Caco-2 (cell line): ENCODE results near the gene FAM53A. TPM values are rescaled to one million over a fixed set of nuclear protein-coding genes. Genes with fewer than 3 reads are reported as not detected.

ENCODE experiments used
- BruUV-seq: library from RNA; stranded (reverse); fragments of 400-500 nt; replicated peaks from 2 replicates; lab custom pipeline; 2021; lab: Mats Ljungman, UMichigan
- CTCF ChIA-PET: fragments of 300-600 bp; sonication (Branson Sonifier 250); formaldehyde crosslinking; loops from one replicate; lab custom pipeline; 2022; ENCODE audit warnings: antibody characterized with exemption; lab: Charles Lee
- POLR2A ChIA-PET: fragments of 300-600 bp; sonication (Branson Sonifier 250); formaldehyde crosslinking; loops from one replicate; lab custom pipeline; 2022; ENCODE audit warnings: antibody characterized with exemption; lab: Charles Lee
- DNase-seq, 2 experiments: peaks; one replicate each; pipeline versions ENCODE4 v3.0.0 to v3.0.0-alpha.2; 2020 to 2022
- H3K27me3 ChIP-seq: replicated peaks from 2 replicates; pipeline ENCODE4 v1.6.0; 2011; ENCODE audit warnings: low read length; ENCODE audit not compliant: control insufficient read depth, insufficient read depth
- H3K36me3 ChIP-seq: 2 replicates; pipeline ENCODE4 v1.5.1; 2011; ENCODE audit warnings: low read length; ENCODE audit not compliant: control insufficient read depth, insufficient read depth
- H3K4me1 ChIP-seq: fragments of 250-450 bp; sonication (Bioruptor Pico); 2 replicates; pipeline ENCODE4 v1.5.1; 2020; ENCODE audit warnings: mild to moderate bottlenecking
- H3K4me3 ChIP-seq: 2 replicates; pipeline ENCODE4 v1.5.1; 2011; ENCODE audit warnings: low read depth, mild to moderate bottlenecking, control low read depth, low read length
- H3K9me3 ChIP-seq: fragments of 250-450 bp; sonication (Bioruptor Pico); 2 replicates; pipeline ENCODE4 v1.5.1; 2020; ENCODE audit warnings: mild to moderate bottlenecking, moderate library complexity
- H3K27ac Mint-ChIP-seq: one replicate; pipeline ENCODE4 v1.8.0; 2022; ENCODE audit warnings: mixed read lengths; ENCODE audit not compliant: unreplicated experiment
- H3K27me3 Mint-ChIP-seq: one replicate; pipeline ENCODE4 v1.8.0; 2022; ENCODE audit warnings: mixed read lengths; ENCODE audit not compliant: insufficient read depth, unreplicated experiment
- H3K36me3 Mint-ChIP-seq: one replicate; pipeline ENCODE4 v1.8.0; 2022; ENCODE audit warnings: mild to moderate bottlenecking, mixed read lengths; ENCODE audit not compliant: insufficient read depth, unreplicated experiment
- H3K4me1 Mint-ChIP-seq: one replicate; pipeline ENCODE4 v1.8.0; 2022; ENCODE audit warnings: low read depth, mixed read lengths; ENCODE audit not compliant: unreplicated experiment
- H3K4me3 Mint-ChIP-seq: one replicate; pipeline ENCODE4 v1.8.0; 2022; ENCODE audit warnings: mild to moderate bottlenecking, moderate library complexity, mixed read lengths; ENCODE audit not compliant: unreplicated experiment
- H3K9me3 Mint-ChIP-seq: one replicate; pipeline ENCODE4 v1.8.0; 2022; ENCODE audit warnings: mixed read lengths; ENCODE audit not compliant: unreplicated experiment
- intact Hi-C: fragments of 100-400 bp; cut with micrococcal nuclease; formaldehyde crosslinking; loops from one replicate; pipeline ENCODE4 v1.10.0; 2022; ENCODE audit not compliant: unreplicated experiment
- total RNA-seq: library from RNA; stranded (reverse); gene quantifications from 2 replicates; pipeline ENCODE4 v1.2.3, GENCODE V29; 2022
- TF ChIP-seq, protein P1 (sequence below), 2 experiments: fragments of 200-600 bp in 1 of 2; IDR thresholded peaks; 1 replicate in 1 of 2; 2 replicates in 1 of 2; pipeline versions ENCODE4 v1.5.1 to v1.8.0; 2011 to 2022; ENCODE audit warnings: antibody characterized with exemption in 1 of 2, control low read depth in 1 of 2, inconsistent platforms in 1 of 2, low read depth in 1 of 2, low read length in 1 of 2, mild to moderate bottlenecking in 1 of 2, moderate library complexity in 1 of 2; ENCODE audit not compliant: insufficient read depth in 1 of 2, severe bottlenecking in 1 of 2, unreplicated experiment in 1 of 2

The FAM53A gene
- total RNA-seq, 1 experiment from 2014 or later = 4.1 TPM

DNA sequence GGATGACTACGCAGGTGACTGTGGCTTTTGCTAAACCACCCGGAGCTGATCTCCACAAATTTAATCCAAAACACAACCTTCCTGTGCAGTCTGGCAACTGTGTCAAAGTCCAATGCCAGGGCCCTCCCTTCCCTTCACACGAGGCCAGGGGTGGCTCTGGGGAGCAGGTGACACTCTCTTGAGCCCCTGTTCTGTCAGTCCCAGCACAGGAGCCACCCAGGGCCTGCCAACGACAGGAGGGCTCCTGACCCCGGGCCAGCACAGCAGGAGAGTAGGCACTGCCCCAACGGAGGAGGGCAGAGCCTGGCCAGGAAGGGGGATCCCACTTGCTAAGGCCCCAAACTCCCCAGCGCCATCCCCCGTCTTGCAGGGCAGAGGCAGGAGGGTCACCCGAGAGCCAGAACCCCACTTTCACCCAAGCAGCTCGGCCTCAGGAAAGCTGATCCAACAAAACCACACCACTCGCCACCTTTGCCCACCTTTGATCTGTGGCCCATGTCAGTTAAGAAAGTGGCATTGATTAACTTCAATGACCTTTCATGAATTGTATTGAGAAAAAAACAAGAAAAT is 44.7 kb downstream of the FAM53A start:
- TF ChIP-seq, protein P1, sequence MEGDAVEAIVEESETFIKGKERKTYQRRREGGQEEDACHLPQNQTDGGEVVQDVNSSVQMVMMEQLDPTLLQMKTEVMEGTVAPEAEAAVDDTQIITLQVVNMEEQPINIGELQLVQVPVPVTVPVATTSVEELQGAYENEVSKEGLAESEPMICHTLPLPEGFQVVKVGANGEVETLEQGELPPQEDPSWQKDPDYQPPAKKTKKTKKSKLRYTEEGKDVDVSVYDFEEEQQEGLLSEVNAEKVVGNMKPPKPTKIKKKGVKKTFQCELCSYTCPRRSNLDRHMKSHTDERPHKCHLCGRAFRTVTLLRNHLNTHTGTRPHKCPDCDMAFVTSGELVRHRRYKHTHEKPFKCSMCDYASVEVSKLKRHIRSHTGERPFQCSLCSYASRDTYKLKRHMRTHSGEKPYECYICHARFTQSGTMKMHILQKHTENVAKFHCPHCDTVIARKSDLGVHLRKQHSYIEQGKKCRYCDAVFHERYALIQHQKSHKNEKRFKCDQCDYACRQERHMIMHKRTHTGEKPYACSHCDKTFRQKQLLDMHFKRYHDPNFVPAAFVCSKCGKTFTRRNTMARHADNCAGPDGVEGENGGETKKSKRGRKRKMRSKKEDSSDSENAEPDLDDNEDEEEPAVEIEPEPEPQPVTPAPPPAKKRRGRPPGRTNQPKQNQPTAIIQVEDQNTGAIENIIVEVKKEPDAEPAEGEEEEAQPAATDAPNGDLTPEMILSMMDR (IDR thresholded peaks at IDR 0.05; ENCODE audit: insufficient read depth in 1 of 2, low read depth in 1 of 2, low read length in 1 of 2, severe bottlenecking in 1 of 2, unreplicated experiment in 1 of 2) = no peak
- no TSS peak for BruUV-seq
- Histone ChIP-seq H3K27me3 (no peaks in the 10 kb centered on the region), H3K36me3 (no peaks in the 10 kb centered on the region), H3K9me3 (no peaks in the 10 kb centered on the region), H3K4me1 (no peaks in the 10 kb centered on the region), H3K4me3 (no peak overlapping the region)
- intact Hi-C loops = no loop called here
- Mint-ChIP-seq H3K4me3 (no peak overlapping the region), H3K36me3 (no peaks in the 10 kb centered on the region), H3K27ac (no peak overlapping the region), H3K4me1 (no peaks in the 10 kb centered on the region), H3K27me3 (no peaks in the 10 kb centered on the region), H3K9me3 (no peaks in the 10 kb centered on the region)
- DNase-seq = no peak
- ChIA-PET POLR2A (no interaction called here), CTCF (no interaction called here)

- Histone ChIP-seq H3K27me3 (no peaks in the 10 kb centered on the region), H3K36me3 (no peaks in the 10 kb centered on the region), H3K4me1 (no peaks in the 10 kb centered on the region), H3K4me3 (no peak overlapping the region), H3K9me3 (no peaks in the 10 kb centered on the region)
- Mint-ChIP-seq H3K27me3 (no peaks in the 10 kb centered on the region), H3K4me1 (no peaks in the 10 kb centered on the region), H3K9me3 (no peaks in the 10 kb centered on the region), H3K4me3 (no peak overlapping the region), H3K36me3 (no peaks in the 10 kb centered on the region), H3K27ac (no peak overlapping the region)
- ChIA-PET POLR2A (no interaction called here), CTCF (no interaction called here)
- no peak for DNase-seq
- TF ChIP-seq, protein P1 (IDR thresholded peaks at IDR 0.05; ENCODE audit: insufficient read depth in 1 of 2, low read depth in 1 of 2, low read length in 1 of 2, severe bottlenecking in 1 of 2, unreplicated experiment in 1 of 2) = no peak
- intact Hi-C loops = no loop called here
- BruUV-seq = no TSS peak
These were observed 45.2 kb downstream of the FAM53A start for GRCh38 chr4:1638873-1639272.

DNA sequence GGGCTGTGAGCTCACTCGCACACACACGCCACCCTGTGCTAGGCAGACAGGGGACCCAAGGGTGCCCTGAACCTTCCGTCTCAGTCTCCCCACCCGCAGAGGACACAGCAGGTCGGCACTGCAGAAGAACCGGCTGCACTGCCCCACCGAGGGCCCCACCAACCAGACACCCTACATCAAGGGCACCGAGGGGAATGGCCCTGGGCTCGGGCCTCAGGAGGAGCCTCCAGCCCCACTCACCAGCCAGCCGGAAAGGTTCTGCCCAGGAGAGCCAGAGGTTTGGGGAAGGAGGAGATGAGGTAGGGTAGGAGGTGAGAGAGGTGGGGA is 45.9 kb downstream of the FAM53A start:
- no peak for DNase-seq
- H3K27ac Mint-ChIP-seq = no peak overlapping the region
- Histone ChIP-seq H3K9me3 (no peaks in the 10 kb centered on the region), H3K36me3 (no peaks in the 10 kb centered on the region), H3K4me3 (no peak overlapping the region), H3K27me3 (no peaks in the 10 kb centered on the region), H3K4me1 (no peaks in the 10 kb centered on the region)
- no peaks in the 10 kb centered on the region for H3K4me1 Mint-ChIP-seq
- H3K4me3 Mint-ChIP-seq = no peak overlapping the region
- CTCF ChIA-PET = interaction anchor here (0.7 kb wide), 1 partner anchor 8 kb away, joined by 3 read pairs; no protein-coding TSS in a partner anchor
- POLR2A ChIA-PET = no interaction called here
- peaks cover 2% of the 10 kb centered on the region for H3K27me3 Mint-ChIP-seq
- H3K9me3 Mint-ChIP-seq = no peaks in the 10 kb centered on the region
- intact Hi-C loops = no loop called here
- TF ChIP-seq, protein P1 (IDR thresholded peaks at IDR 0.05; ENCODE audit: insufficient read depth in 1 of 2, low read depth in 1 of 2, low read length in 1 of 2, severe bottlenecking in 1 of 2, unreplicated experiment in 1 of 2) = no peak
- H3K36me3 Mint-ChIP-seq = no peaks in the 10 kb centered on the region
- BruUV-seq = no TSS peak
